T-helper 2 cell treated with Interferon-gamma antibody and Interleukin-4, amounts not matched to agents 100 ng/mL and 5 ng/mL, for 36 hours (primary cell): ENCODE results near the gene FLYWCH1. TPM values are rescaled to one million over a fixed set of nuclear protein-coding genes. Genes with fewer than 3 reads are reported as not detected.

Experiments used
- intact Hi-C: fragments of 100-400 bp; cut with micrococcal nuclease; formaldehyde crosslinking; loops from one replicate; pipeline ENCODE4 v1.15.1; 2023
- total RNA-seq: library from RNA; stranded (reverse); gene quantifications from 2 replicates; pipeline ENCODE4 v1.2.3, GENCODE V29; 2022

FLYWCH1 gene
- total RNA-seq, 1 donor from 2014 or later, result 67.3 TPM

- intact Hi-C loops, result loop anchor here (1.0 to 5.0 kb wide), 2 partner anchors 10 to 73 kb away; no protein-coding TSS in a partner anchor
Measured at GRCh38 chr16:2980227-2981176, 68.8 kb downstream of the FLYWCH1 start, which contains the start of gene PKMYT1. Gene PKMYT1, minus strand, starts transcription at chr16:2980446. Its CDS starts 789 bp downstream, at chr16:2979657.

DNA sequence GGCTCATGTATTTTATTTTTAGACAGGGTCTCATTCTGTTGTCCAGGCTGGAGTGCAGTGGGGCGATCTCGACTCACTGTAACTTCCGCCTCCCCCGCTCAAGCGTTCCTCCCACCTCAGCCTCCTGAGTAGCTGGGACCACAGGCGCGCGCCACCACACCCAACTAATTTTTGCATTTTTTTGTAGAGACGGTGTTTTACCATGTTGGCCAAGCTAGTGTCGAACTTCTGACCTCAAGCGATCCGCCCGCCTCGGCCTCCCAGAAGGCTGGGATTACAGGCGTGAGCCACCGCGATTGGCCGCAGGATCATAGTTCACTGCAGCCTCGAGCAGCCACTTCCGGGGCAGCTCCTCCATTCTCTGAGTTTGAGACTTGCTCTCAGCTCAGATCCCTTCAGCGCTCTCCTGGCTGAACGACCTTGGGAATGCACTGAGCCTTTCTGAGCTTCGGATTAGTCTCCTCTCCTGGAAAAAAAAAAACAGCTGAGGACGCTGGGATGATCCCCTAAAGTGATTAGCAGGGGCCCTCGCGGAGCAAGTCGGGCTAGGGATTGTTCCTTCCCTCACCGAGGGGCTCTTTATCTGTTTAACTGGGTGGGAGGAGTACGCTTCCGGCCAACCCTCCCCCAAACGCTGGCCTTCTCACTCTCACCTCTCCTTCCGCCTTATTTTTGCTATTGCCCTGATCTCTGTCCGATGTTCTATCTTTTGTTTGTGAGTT lies 69.6 kb downstream of the FLYWCH1 start:
- intact Hi-C loops, result loop anchor here (5.0 kb wide), 1 partner anchor 74 kb away; no protein-coding TSS in a partner anchor

DNA sequence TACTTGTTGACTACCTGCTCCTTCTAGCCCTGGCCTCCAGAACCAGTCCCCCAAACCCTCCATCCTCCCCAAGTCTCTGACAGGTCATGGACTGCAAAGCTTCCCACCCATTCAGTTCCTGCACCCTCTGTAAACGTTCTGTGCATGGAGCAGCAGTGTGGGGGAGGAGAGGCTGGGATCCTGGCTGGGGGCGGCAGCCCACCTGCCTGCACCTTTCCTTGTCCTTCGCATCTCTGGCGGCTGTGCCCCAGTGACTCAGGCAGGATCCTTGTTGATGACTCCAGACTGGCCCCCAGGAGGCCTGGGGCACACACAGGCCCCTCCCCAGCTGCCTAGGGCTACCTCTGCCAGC lies 70.1 kb downstream of the FLYWCH1 start:
- intact Hi-C loops, result loop anchor here (5.0 kb wide), 1 partner anchor 75 kb away; no protein-coding TSS in a partner anchor

DNA sequence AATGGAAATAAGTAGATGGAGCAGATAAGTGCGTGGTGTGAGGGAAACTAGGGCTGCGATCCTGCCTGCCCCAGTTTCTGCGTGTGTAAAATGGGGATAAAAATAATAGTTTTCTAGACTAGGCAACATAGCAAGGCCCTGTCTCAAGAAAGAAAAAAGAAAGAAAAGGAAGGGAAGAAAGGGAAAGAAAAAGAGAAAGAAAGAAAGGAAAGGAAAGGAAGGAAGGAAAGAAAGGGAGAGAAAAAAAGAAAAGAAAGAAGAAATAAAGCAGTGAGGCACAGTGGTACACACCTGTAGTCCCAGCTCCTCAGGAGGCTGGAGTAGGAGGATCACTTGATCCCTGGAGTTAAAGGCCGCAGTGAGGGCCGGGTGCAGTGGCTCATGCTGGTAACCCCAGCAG lies 70.7 kb downstream of the FLYWCH1 start:
- intact Hi-C loops, result loop anchor here (5.0 kb wide), 1 partner anchor 75 kb away; no protein-coding TSS in a partner anchor

GRCh38 chr16:2983706-2984136 lies 72.0 kb downstream of the FLYWCH1 start:
- intact Hi-C loops, result loop anchor here (5.0 kb wide), 1 partner anchor 76 kb away; no protein-coding TSS in a partner anchor

- intact Hi-C loops, result no loop called here
Measured at GRCh38 chr16:2985462-2985861, 73.7 kb downstream of the FLYWCH1 start.

DNA sequence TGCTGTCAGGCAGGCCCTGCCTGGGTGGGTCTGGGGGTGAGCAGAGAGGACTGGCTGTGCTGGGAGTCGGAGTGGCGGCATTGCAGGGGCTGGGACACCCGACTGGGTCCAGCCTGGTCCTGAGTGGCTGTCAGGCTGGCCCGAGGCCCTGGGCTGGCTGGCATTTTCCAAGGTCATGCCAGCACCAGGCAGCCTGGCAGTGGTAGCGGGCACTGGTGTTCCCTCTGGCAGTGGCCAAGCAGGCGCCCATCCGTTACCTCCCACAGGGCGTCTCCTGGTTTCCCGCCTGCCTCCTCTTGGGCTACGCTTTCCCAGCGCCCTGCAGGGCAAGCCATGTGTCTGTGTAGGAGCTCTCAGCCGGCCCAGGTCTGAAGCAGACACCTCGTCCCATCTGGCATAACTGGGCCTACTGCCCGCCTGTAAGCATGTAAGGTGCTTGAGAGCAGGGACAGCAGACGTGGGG lies 74.2 kb downstream of the FLYWCH1 start:
- intact Hi-C loops, result no loop called here

DNA sequence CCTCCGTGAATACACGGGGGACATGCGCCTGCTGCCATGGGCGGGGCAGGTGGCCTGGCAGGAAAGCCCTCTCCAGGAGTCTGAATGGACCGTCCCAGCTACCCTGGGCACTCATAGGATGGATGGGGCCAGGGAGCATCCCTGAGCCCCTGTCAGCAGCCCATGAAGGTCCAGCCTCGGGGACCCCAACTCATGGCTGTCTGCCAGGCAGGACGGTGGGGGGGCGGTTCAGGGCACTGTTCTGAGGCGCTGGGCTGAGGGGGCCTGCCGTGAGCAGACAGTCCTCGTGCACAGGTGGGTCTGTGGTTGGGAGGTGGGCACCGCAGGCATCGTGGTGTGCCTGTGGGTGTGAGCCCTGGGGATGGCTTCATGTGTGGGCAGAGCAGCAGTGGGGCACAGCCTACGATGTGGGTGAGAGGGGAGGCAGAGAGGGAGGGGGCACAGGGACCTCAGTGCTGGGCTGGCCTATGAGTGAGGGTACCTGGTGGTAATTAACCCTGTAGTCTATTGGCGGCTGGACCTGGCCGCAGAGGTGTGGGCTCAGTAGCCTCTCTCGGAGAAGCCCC lies 75.0 kb downstream of the FLYWCH1 start:
- intact Hi-C loops, result no loop called here

GRCh38 chr16:2987286-2987685 lies 75.6 kb downstream of the FLYWCH1 start:
- intact Hi-C loops, result no loop called here

DNA sequence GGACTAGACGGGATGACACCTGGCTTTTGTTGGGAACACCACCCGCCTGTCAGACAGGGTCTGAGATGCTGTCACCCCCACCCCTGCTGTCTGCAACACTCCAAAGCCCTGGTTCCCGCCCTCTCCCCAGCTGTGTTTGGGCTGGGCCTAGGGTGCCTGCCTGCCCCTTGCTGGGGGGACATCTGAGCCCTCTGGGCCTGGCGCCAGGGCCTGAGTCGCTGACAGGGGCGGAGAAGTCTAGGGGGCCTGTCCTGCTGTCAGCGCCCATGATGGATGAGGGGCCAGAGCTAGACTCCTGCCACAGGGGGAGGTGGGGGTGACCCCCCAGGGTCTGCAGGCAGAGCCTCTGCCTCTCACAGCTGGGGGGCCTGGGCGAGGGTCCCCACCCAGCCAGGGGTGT lies 76.1 kb downstream of the FLYWCH1 start:
- intact Hi-C loops, result no loop called here

- intact Hi-C loops, result no loop called here
Measured at GRCh38 chr16:2988590-2989099, 76.9 kb downstream of the FLYWCH1 start.

DNA sequence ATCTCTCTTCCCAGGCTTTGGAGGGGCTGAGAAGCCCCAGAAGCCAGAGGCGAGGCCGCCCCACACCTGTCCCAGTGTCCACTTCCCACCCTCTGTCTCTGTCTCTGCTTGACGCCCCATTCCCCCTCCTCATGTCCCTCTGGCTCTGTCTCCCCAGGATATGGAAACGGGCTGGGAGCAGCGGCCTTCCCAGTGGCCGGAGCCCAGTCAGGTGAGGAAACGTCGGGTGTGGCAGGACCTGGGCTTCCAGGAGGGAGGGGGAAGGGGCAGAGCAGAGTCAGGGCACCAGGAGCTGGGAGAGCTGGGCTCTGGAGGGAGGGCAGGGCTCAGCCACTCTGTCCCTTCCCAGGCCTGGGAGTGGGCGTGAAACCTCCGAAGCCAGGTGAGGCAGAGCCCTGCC lies 79.2 kb downstream of the FLYWCH1 start:
- intact Hi-C loops, result no loop called here

DNA sequence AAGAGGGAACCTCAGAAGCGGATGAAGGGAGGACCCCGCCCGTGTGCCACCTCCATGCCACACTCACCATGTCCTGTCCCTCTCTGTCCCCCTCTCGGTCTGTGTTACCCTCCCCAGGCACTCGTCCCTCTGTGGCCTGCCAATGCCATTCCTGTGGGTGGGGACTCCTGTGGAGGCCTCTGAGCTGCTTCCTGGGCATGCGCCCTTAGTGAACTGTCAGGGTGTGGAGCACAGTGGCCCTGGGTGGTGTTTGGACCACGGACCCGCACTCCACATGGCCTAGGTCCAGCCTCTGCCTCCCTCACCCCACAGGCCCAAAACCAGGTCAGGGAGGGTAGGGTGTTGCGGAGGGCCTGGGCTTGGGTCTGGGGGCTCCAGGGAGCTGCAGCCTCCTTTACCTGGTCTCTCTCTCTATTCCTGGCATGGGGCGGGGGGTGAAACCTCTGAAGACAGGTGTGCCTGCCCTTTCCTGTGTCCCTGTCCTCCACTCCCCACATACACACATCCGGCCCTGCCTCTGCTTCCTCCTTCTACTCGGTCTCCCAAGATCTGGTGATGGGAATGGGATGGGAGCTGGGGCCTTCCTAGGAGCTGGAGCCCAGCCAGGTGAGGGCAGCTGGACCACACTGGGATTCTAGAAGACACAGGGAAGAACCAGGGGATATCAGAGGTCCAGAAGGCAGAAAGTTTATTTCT lies 80.0 kb downstream of the FLYWCH1 start:
- intact Hi-C loops, result no loop called here

- intact Hi-C loops, result no loop called here
Measured at GRCh38 chr16:2992383-2993081, 80.8 kb downstream of the FLYWCH1 start.

- intact Hi-C loops, result no loop called here
Measured at GRCh38 chr16:2996298-2996697, 84.6 kb downstream of the FLYWCH1 start.

DNA sequence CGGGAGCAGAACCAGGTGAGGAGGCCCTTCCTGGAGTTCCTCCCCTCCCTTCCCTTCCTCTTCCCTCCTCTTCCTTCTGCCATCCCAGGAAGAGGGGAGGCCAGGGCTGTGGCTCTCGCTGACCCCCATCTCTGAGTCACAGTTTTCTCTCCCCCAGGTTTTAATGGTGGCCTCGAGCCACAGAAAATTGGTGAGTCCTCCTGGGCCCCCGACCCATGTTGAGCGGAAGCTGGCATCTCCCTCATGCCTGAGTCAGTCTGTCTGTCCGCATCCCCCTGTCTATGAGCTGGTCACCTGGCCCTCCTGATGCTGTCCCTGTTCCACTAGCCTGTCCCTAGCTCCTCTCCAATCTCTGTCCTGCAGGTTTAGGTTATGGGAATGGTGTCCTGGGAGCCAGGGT lies 88.2 kb downstream of the FLYWCH1 start:
- intact Hi-C loops, result no loop called here

DNA sequence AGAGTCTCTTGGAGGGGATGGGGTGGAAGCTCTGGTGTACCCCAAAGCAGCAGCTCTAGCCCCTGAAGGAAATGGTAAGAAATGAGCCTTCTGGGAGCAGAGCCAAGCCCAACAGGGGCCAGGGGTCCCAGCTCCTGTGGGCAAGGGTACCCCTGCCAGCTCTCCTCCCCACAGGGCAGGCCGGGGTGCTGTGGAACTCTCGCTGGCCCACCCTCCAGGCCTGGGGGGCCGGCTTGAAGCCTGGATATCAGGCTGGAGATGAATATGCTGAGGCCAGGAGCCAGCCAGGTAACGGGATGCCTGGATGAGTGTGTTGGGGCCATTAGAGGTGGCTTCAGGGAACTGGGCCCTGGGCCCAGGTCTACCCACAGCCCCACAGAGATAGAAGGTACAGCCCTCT lies 88.8 kb downstream of the FLYWCH1 start:
- intact Hi-C loops, result no loop called here
